ENCODE results near the gene PMEPA1. TPM values are rescaled to one million over a fixed set of nuclear protein-coding genes. Genes with fewer than 3 reads are reported as not detected.
A peak's percentile ranks its signal among the peaks of the same experiment; 100 is the strongest.

The PMEPA1 gene
- total RNA-seq, 4 donors from 2014 or later = 10.2 to 33.6 (median 18.3) TPM

DNA sequence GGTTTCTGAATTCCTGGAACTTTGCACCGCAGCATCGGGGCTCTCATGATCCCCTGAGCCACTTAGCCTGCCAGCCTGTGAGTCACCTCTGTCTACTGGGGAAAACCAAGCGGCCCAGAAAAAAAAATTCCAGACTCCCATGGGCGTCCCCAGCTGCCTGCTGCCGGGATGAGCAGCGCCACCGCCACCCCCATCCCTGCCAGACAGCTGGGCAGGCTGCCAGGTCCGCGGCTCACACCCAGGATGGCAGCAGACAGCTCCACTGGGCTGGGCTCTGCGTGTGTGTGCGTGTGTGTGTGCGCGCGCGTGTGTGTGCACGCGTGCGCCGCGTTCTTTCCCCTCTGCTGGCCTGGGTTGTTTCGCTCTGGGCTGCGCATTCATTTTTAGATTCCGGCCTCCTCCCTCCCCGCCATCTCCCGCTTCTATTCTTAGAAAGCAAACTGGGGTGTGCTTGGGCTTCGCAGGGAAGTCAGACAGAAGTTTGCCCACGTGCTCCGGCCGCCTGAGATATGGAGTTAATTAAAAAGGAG lies 38.9 kb upstream of the PMEPA1 start:
- H3K9me3 ChIP-seq = peaks cover 0 to 5% (median 0%) of the 10 kb centered on the region in 4 donors
- no peaks in the 10 kb centered on the region for H3K27me3 ChIP-seq
- WGBS, 2 donors = 0 to 3% methylated on average over 11 to 22 of the region's 29 CpGs
- TF ChIP-seq POLR2A (IDR thresholded peaks at IDR 0.05) (no peak), EP300 (IDR thresholded peaks at IDR 0.05) (peak in 1 of 2 donors; percentile 33)
- H3K4me1 ChIP-seq = peaks cover 0 to 32% (median 10%) of the 10 kb centered on the region in 4 donors
- peak overlapping the region; percentile 23 to 58 (median 44) for H3K27ac ChIP-seq
- H3K4me3 ChIP-seq = peak overlapping the region; percentile 22 to 46 (median 40)
- DNase-seq (ENCODE audit: low spot score in 2 of 2) = peak; percentile 62 to 65
- no peaks in the 10 kb centered on the region for H3K36me3 ChIP-seq

DNA sequence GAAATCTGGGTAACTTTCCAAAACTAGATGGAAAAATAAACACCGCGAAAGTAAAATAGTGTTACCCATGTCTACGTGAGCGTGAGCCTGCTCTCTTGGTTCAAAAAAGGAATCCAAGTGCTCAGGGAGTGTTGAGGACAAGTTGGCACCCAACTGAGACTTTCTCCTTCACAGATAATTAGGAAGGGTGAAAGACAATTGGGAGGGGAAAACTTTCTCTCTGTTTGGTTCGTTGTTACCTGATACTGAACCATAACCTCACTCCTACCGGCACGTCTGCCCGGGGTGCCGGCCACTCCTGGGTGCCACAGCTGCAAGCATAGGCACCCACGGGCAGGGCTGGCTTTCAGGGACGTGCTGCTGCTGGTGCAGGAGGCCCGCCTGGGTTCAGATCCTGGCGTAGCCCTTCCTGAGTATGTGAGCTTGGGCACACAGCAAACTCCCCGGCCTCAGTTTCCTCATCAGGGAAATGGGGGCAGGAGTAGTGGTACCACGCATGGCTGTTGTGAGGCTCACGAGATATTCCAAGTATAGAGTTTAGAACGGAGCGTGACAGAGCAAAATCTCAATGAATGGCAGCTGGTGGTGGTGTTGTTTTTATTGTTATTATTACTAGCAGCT lies 38.2 kb upstream of the PMEPA1 start:
- peaks cover 0 to 32% (median 10%) of the 10 kb centered on the region in 4 donors for H3K4me1 ChIP-seq
- peak overlapping the region in 1 of 4 donors; percentile 46 for H3K4me3 ChIP-seq
- H3K27me3 ChIP-seq = no peaks in the 10 kb centered on the region
- H3K27ac ChIP-seq = peak overlapping the region in 3 of 4 donors; percentile 17 to 46 (median 22)
- peaks cover 0 to 5% (median 0%) of the 10 kb centered on the region in 4 donors for H3K9me3 ChIP-seq
- no peak for DNase-seq (ENCODE audit: low spot score in 2 of 2)
- 57 to 61% methylated on average over 18 of the region's 18 CpGs for WGBS, 2 donors
- no peaks in the 10 kb centered on the region for H3K36me3 ChIP-seq
- TF ChIP-seq, protein P1, sequence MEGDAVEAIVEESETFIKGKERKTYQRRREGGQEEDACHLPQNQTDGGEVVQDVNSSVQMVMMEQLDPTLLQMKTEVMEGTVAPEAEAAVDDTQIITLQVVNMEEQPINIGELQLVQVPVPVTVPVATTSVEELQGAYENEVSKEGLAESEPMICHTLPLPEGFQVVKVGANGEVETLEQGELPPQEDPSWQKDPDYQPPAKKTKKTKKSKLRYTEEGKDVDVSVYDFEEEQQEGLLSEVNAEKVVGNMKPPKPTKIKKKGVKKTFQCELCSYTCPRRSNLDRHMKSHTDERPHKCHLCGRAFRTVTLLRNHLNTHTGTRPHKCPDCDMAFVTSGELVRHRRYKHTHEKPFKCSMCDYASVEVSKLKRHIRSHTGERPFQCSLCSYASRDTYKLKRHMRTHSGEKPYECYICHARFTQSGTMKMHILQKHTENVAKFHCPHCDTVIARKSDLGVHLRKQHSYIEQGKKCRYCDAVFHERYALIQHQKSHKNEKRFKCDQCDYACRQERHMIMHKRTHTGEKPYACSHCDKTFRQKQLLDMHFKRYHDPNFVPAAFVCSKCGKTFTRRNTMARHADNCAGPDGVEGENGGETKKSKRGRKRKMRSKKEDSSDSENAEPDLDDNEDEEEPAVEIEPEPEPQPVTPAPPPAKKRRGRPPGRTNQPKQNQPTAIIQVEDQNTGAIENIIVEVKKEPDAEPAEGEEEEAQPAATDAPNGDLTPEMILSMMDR (IDR thresholded peaks at IDR 0.05) = no peak
- TF ChIP-seq POLR2A (IDR thresholded peaks at IDR 0.05) = no peak
- no peak for TF ChIP-seq EP300 (IDR thresholded peaks at IDR 0.05)

DNA sequence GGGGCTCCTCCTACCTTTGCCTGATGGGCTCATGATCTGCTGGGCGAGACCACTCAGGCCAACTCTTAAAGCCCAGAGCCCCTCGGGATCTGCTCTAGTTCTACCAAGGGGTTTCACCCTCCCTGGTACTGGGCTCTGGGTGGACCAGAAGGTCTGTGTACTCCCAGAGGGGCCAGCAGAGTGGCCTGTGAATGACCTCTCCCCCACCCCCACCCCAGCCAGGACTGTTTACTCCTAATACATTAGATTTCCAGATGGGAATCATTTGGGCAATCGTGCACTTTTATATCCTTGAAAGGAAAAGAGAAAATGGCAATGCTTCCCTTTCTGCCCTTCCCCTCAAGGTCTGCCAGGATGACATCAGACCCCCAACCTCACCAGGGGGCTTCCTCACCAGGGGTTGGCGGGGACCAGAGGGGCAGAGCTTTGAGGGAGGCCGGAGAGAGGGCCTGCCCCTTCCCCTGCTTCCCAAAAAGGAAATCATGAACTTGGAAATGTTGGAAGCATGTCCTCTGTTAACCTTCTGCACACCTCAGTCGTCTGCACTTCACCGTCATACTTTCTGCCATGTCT lies 37.1 kb upstream of the PMEPA1 start:
- DNase-seq (ENCODE audit: low spot score in 2 of 2) = no peak

DNA sequence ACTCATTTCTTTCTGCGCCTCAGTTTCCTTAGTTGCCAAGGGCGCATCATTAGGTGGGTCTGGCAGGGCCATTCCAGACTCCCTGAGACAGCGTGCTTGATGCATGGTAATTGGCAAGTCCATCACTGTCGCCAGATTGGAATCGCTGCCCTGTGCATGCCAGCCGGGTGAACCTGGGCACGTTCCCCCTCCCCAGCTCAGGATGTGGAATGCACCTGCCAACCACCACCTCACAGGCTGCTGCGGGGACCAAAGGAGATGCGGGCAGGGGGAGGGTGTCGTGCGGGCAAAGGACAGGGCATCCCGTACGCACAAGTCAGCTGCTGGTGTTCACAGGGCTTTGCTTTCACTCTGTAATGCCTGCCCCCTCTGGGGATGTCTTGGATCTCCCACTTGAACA lies 36.4 kb upstream of the PMEPA1 start:
- no peaks in the 10 kb centered on the region for H3K27me3 ChIP-seq
- H3K4me1 ChIP-seq = peaks cover 0 to 32% (median 10%) of the 10 kb centered on the region in 4 donors
- no peaks in the 10 kb centered on the region for H3K36me3 ChIP-seq
- 93 to 95% methylated on average over 13 of the region's 13 CpGs for WGBS, 2 donors
- TF ChIP-seq EP300 (IDR thresholded peaks at IDR 0.05) = no peak
- H3K4me3 ChIP-seq = no peak overlapping the region
- no peak overlapping the region for H3K27ac ChIP-seq
- no peak for DNase-seq (ENCODE audit: low spot score in 2 of 2)
- no peaks in the 10 kb centered on the region for H3K9me3 ChIP-seq

More for the DNA sequence above, 37.1 kb upstream of the PMEPA1 start:
- Histone ChIP-seq H3K4me1 (peaks cover 0 to 32% (median 10%) of the 10 kb centered on the region in 4 donors), H3K4me3 (no peak overlapping the region), H3K27me3 (no peaks in the 10 kb centered on the region), H3K36me3 (no peaks in the 10 kb centered on the region), H3K27ac (no peak overlapping the region), H3K9me3 (peaks cover 0 to 5% (median 0%) of the 10 kb centered on the region in 4 donors)
- 47 to 68% methylated on average over 7 of the region's 7 CpGs for WGBS, 2 donors
- TF ChIP-seq, protein P1 (IDR thresholded peaks at IDR 0.05) = no peak
- TF ChIP-seq POLR2A (IDR thresholded peaks at IDR 0.05) (no peak), EP300 (IDR thresholded peaks at IDR 0.05) (no peak)

DNA sequence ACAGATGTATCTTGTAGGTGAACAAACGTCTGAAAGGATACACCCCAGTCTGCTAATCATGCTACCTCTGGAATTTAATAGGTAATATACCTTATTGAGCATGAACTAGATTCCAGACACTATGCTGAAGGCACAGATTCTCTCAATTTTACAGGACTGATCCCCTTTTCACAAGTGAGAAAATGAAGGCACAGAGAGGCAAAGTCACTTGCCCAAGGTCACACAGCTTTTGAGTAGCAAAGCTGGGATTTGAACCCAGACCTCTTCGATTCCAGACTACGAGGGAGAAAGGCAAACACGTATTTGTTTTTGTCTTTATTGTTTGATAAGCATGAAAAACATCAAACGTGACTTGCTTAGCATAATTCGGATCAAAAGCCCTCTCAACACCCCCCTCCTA lies 34.4 kb upstream of the PMEPA1 start:
- TF ChIP-seq POLR2A (IDR thresholded peaks at IDR 0.05) = no peak
- TF ChIP-seq EP300 (IDR thresholded peaks at IDR 0.05) = no peak
- TF ChIP-seq, protein P1 (IDR thresholded peaks at IDR 0.05) = no peak
- Histone ChIP-seq H3K9me3 (no peaks in the 10 kb centered on the region), H3K4me3 (no peak overlapping the region), H3K27ac (no peak overlapping the region), H3K27me3 (no peaks in the 10 kb centered on the region), H3K4me1 (peaks cover 0 to 25% (median 9%) of the 10 kb centered on the region in 4 donors), H3K36me3 (no peaks in the 10 kb centered on the region)
- no peak for DNase-seq (ENCODE audit: low spot score in 2 of 2)
- WGBS, 2 donors = 90 to 93% methylated on average over 6 of the region's 6 CpGs
